ENCODE results near the gene VPS37C. TPM values are rescaled to one million over a fixed set of nuclear protein-coding genes. Genes with fewer than 3 reads are reported as not detected.

Gene VPS37C
- total RNA-seq, 4 donors from 2014 or later, result 9.3 to 17.5 (median 12.6) TPM

- TF ChIP-seq CTCF (IDR thresholded peaks at IDR 0.05), result no peak
- DNase-seq (ENCODE audit: low spot score), result no peak
- ATAC-seq (ENCODE audit: low FRiP score), result no peak
Observed at GRCh38 chr11:61123775-61124571, 37.3 kb downstream of the VPS37C start.

- ATAC-seq (ENCODE audit: low FRiP score) (no peak), DNase-seq (ENCODE audit: low spot score) (no peak)
- TF ChIP-seq CTCF (IDR thresholded peaks at IDR 0.05), result no peak
Observed at GRCh38 chr11:61122761-61123160, 38.5 kb downstream of the VPS37C start.

- DNase-seq (ENCODE audit: low spot score), result no peak
- ATAC-seq (ENCODE audit: low FRiP score), result no peak
- no peak for TF ChIP-seq CTCF (IDR thresholded peaks at IDR 0.05)
Observed at GRCh38 chr11:61121917-61122316, 39.3 kb downstream of the VPS37C start.

- ATAC-seq (ENCODE audit: low FRiP score) (no peak), DNase-seq (ENCODE audit: low spot score) (no peak)
- TF ChIP-seq CTCF (IDR thresholded peaks at IDR 0.05), result no peak
Observed at GRCh38 chr11:61121192-61121831, 39.9 kb downstream of the VPS37C start.

GRCh38 chr11:61120706-61121191 is 40.5 kb downstream of the VPS37C start:
- no peak for TF ChIP-seq CTCF (IDR thresholded peaks at IDR 0.05)
- no peak for DNase-seq (ENCODE audit: low spot score)

GRCh38 chr11:61120099-61120705 is 41.0 kb downstream of the VPS37C start:
- TF ChIP-seq CTCF (IDR thresholded peaks at IDR 0.05), result no peak
- ATAC-seq (ENCODE audit: low FRiP score), result no peak
- no peak for DNase-seq (ENCODE audit: low spot score)

More at GRCh38 chr11:61120706-61121191, 40.5 kb downstream of the VPS37C start:
- no peak for ATAC-seq (ENCODE audit: low FRiP score)

All from omental fat pad (tissue), 4 donors.